Measurements from ENCODE around the gene CFDP1.

The CFDP1 gene

DNA sequence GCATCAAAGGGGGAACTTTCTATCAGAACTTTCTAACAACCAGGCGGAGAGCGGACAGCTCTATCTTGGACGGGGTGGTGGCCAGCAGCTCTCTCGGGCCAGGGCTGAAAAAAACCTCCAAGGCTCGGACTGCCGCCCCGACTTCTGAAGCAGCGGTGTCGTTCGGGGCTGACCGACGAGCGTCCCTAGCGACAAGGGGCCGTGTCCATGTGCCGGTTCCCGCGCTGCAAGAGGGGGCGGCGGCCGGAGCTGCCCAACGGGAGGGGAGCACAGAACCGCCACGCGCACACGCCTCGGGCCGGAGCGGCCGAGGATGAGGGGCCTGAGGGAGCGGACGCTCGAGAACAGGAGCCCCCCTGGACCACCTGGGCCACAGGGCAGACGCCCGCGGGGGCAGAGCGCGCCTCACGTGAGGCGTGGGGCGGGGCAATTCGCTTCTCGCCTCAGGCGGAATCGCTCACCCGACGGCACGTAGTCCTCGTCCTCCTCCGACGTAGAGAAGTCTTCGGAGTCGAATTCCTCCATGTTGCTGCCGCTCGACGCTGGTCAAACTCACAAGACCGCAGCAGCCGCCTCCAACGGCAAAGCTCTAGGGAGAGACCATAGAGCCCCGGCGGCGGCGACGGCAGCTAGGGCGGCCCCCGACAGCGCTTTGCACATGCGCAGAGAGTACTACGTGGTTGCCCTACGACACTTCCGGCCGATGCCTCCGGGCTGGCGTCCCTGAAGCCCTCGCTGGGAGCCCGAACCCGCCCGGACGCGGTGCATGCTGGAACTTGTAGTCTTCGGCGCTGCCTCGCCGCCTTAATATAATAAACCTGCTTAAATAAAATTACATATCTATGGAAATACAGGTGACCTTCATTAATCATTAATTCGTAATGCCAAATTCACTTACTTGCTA, at the start of gene CFDP1:
Gene CFDP1 (minus strand): TSS at position 676 of the 904 bp plus-strand sequence. CDS start 151 bp downstream, at position 525.
- DNase-seq = peak; percentile 98

DNA sequence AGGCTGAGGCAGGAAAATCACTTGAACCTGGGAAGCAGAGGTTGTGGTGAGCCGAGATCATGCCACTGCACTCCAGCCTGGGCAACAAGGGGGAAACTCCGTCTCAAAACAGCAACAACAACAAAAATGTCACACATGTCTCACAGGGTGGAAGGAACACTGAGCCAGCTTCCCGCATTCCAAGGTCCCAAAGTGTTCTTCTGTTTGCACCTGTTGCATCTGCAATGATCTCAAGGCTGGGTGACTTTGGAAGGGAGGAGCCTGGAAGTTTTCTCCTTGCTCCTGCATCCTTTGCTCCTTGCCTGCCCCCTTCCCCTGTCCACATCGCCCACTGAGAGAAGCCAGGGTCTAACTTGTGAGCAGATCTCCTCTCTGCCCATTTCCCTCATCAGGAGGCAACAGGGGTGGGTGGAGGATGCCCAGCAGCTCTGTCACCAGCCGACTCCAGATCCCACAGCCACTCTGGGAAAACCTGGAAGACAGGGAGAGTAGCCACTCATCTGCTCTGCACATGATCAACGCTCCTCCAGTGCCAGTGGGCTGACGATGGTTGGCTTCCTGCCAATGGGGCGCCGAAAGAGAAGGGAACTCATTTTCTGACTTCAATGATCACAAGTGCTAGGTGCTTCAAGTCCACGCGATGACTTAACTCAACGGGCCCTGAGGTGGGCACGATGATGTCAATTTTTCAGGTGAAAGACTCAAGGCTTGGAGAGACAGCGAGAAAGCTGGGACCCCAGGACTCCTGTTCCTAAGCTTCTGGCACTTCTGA, 49.3 kb upstream of the CFDP1 start:
- DNase-seq = no peak

GRCh38 chr16:75481475-75481874, 48.2 kb upstream of the CFDP1 start:
- DNase-seq = no peak

- DNase-seq = no peak
Observed at GRCh38 chr16:75479421-75479990, 46.2 kb upstream of the CFDP1 start.

DNA sequence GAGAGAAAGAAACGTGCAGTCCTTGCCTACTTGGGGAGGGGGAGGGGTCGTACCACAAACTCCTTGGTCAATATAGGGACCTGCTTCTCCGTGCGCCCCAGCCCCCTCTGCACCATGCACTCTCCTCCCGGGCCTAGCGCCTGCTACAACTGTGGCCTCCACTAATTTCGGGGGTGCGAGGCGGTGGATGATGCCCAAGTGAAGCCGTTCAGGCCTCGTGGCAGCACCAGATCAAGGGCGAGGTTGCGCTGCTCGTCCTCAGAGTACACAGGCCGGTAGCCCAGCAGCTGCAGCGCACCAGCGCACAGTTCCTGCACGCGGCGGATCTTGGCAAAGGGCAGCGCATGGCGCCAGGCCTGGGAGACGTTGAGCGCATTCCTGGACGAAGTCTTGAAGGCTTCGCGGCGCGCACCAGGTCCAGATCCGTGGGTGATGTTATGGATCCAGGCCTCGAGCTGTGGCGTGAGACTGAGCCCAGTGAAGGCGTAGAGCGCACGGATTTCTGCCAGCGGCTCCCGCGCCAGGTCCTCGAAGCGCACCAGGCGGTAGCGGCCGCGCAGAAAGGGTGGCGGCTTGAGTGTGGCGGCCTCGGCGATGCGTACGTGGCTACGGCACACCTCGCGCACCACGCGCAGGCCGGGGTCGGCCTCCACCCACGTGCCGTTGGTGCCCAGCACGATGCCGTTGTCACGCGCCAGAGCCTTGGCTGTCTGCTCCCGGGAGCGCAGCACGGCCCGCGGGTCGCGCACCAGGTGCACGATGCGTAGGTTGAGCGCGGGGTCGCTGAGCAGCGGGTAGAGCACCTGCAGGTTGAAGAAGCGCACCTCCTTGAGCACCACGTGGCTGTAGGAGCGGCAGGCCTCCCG, 45.4 kb upstream of the CFDP1 start:
- no peak for DNase-seq

DNA sequence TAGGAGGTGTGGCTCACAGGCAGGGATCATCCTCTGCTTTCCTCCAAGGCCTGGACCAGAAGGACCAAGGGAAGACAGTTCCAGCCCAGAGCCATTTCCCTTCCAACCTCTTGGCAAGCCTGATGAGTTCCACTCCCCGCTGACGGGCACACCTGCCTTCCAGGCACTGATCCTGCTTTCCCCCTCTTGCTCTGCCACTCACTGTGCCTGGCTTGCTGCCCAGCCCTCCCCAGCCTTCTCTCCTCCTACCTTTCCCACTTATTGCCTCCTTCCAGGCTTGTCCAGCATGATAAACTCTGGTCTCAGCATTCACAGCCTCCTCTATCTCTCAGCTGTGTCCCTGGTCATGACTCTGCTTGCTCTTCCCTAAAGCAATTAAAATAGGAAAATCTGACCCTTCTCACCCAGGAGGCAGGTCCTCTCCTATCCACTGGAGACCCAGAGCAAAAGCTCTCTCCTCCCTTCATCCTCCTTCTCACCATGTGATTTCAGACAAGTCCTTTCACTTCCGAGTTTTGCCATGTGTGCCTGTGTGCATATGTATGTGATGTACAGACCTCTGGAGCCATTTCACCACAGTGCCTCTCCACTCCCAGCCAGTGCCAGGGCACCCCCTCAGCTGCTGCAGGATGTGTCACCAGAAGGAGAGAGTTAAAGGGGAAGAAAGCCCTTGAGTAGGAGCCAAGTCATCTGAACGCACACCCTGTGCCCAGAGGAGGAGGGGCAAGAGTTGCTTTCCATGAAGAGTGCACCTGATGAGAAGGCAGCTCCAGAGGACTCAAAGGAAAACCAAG, 44.6 kb upstream of the CFDP1 start:
- peak; percentile 68 for DNase-seq

GRCh38 chr16:75476817-75477216, 43.5 kb upstream of the CFDP1 start:
- DNase-seq = no peak

- no peak for DNase-seq
Observed at GRCh38 chr16:75475420-75475847, 42.1 kb upstream of the CFDP1 start.

DNA sequence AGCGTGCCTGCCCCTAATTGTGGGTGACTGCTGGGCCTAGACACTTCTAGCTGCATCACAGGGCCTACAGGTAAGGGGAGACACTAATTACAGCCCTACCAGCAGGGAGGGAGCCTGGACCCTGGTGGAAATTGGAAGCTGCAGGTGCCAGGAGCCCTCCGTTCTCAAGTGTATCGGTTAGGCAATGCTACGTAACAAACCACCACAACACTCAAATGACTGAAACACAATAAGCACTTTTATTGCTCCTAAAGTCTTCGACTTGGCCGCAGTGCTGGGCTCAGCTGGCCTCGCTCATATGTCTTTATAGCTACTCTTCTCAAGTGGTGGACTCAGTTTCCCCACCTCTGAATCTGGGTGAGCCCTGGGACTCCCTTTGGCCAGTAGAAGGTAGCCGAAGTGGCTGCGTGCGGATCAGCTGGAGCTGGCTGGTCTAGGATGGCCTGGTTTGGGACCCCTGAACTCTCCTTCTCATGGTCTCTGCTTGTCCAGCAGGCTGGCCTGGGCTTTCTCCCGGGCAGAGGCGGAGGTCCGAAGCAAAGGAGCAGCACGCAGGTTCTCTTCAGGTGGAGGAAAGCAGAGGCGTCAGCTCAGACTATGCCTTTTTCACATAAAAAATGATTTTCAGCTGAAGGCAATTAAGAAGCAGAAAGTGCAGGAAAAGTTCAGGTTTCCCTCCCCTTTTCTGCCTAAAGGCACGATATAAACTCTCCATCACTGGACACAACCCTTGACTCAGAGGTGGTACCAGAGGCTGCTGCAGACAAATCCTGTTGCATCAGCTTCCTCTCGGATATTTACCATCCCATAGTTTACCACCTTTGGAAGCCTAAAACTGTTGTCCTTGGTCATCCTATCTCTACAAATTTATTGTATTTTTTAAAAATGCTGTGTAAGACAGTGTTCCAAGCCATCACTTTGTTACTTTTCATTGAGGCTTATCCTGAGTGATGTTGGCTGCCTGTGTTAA, 39.9 kb upstream of the CFDP1 start:
- DNase-seq = no peak

GRCh38 chr16:75471723-75472633, 38.7 kb upstream of the CFDP1 start:
- peak; percentile 53 for DNase-seq

DNA sequence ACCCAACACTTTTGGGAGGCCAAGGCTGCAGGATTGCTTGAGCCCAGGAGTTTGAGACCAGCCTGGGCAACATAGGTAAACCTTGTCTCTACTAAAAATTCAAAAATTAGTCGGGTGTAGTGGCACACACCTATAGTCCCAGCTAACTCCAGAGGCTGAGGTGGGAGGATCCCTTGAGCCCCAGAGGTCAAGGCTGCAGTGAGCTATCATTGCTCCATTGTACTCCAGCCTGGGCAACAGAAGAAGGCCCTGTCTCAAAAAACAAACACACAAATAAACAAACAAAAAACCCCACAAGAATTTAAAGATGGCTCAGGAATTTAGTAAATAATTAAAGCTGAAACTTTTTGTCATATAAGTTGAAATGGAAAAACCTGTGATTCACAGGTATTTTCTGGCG, 33.5 kb upstream of the CFDP1 start:
- DNase-seq = no peak

DNA sequence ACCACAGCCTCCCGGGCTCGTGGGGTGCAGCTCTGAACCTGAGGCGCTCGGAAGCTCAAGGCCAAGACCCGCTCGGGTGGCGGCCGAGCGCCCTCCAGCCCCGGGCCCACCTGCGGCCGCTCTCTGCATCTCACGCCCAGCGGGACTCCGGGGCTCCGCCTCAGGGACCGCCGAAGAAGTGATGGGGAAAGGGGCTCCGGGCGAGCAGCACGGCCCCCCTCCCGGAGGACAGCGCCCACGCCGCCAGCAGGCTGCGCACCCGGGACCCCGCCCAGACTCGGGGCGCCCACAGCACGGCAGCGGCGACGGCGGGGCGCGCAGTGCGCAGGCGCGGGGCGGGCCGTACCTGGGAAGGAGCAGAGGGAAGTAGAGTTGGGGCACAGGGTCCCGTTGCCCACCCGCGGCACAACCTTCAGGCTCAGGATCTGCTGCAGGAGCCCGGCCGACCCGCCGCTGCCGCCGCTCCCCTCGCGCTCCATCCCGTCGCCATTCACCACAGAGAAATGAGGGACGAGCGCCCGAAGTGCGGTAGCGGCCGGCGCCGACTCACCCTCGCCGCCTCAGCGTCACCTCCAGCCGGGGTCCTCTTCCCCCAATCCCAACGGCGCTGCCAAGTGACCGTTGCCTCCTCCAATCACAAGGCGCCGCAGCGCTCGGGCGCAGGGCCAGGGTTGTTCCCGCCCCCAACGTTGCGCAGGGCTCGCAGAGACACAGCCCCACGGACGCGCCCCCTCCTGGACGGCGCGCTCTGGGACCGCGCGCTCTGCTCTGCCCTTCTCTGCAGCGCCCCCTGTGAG, 31.0 kb upstream of the CFDP1 start, which contains the start of gene TMEM170A:
Gene TMEM170A (minus strand): TSS at position 568 of the 797 bp plus-strand sequence. CDS start 89 bp downstream, at position 479.
- DNase-seq = peak; percentile 98

DNA sequence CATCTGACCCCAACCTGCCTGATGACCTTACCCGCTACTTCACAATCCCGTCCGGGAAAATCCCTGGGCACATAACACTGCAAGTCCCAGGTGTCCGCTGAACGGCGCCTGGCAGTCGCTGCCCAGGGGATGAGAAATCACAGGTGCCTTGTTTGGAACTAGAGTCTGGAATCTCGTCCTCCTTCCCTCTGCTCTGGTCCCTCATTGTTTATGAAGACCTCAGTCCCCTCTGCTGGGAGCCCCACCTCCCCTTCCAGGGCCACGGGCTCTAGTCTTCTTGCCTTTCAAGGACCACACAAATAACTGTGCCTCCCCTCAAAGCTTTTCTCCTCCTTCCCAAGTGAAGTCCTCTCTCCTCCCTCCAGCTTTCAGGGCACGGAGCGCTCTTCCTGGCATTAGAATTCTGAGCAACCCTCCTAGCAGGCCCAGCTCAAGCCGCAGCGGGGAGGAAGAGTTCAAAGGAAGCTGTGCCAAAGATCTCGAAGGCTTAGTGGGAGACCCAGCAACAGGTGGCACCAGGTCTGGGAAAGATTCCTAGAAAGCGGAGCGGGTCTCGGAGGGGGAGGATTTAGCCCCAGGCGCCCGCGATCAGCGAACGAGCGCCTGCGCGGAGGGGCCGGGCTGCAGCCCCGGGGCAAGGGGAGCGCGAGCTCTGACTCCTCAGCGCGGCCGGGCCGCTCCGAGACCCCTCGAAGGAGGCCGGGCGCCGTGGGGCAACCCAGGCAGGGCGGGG, 30.3 kb upstream of the CFDP1 start:
- peak; percentile 39 for DNase-seq

- no peak for DNase-seq
Observed at GRCh38 chr16:75462806-75463205, 29.5 kb upstream of the CFDP1 start.

DNA sequence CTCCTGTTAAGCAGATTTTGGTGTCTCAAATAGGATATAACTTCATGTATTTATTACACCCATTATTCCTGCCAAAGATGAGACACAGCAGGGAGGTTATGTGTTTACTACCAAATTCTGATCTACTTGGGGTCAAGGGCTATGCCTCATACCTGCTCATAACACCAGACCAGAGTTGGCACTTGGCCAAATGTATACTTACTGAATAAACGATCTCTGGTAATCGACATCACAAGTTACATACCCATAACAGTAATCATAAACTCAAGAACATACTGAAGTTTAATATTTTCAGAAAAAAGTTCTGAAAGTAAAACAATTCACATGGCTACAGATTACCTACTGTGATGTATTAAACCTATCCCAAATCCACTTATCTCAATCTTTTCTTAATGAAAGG, 28.3 kb upstream of the CFDP1 start:
- no peak for DNase-seq

DNA sequence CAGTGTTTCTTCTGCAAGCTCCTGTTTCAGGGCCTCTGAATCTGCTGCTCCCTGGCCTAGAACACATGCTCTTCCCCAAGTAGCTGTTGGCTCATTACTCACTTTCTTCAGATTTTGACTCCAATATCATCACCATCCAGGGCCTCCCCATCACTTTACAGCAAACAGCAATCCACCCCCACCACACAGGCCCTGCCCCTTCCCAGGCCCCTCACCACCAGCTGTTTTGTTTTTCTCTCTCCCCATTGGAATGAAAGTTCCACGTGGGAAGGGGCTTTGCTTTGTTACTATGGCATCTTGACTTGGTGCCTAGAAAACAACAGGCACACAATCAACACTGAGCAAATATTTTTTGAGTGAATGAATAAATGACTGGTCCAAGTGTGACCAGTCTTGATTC, 27.1 kb upstream of the CFDP1 start:
- no peak for DNase-seq

DNA sequence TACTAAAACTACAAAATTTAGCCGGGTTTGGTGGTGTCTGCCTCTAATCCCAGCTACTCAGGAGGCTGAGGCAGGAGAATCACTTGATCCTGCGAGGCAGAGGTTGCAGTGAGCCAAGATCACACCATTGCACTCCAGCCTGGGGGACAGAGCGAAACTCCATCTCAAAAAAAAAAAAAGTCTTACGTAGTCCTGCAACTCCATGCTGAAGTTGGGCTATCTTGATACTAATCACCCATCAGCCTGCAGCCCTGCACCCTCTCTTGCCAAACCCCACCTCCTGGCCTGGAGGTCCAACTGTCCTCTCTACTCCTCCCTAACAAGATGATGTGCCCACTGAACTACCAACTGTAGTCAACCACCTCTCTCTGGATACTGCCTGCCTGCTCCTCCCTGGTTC, 26.4 kb upstream of the CFDP1 start:
- no peak for DNase-seq

DNA sequence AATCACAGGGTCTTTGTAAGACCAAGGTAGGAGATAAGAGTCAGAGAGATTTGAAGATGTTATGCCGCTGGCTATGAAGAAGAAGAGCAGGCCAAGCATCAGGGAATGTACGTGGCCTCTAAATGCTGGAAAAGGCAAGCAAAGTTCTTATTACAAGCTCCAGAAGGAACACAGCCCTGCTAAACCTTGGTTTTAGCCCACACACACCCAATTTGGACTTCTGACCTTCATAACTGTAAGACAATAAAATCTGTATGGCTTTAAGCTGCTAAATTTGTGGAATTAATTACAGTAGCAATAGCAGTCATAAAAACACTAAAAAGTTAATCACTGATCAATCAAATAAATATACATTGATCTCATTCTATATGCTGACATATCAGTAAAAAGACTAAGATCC, 25.1 kb upstream of the CFDP1 start:
- no peak for DNase-seq
